HEK293 (cell line): ENCODE measurements around the gene DNAJC4.
A peak's percentile ranks its signal among the peaks of the same experiment; 100 is the strongest.

Experiments
- BCL11A ChIP-seq: fragments of 450-650 bp; formaldehyde crosslinking; IDR thresholded peaks from 2 replicates; pipeline ENCODE4 v1.5.1; 2016; ENCODE audit warnings: low read depth, missing biosample characterization, missing genetic modification characterization
- KLF1 ChIP-seq: fragments of 450-650 bp; formaldehyde crosslinking; IDR thresholded peaks from 2 replicates; pipeline ENCODE4 v1.5.1; 2016; ENCODE audit warnings: missing biosample characterization, missing genetic modification characterization
- REPIN1 ChIP-seq: fragments of 450-650 bp; formaldehyde crosslinking; IDR thresholded peaks from 2 replicates; pipeline ENCODE4 v1.5.1; 2017; ENCODE audit warnings: missing biosample characterization, missing genetic modification characterization, low read depth
- YY2 ChIP-seq: fragments of 450-650 bp; formaldehyde crosslinking; IDR thresholded peaks from 2 replicates; pipeline ENCODE4 v1.5.1; 2016; ENCODE audit warnings: missing biosample characterization, missing genetic modification characterization
- ZNF10 ChIP-seq: fragments of 450-650 bp; formaldehyde crosslinking; IDR thresholded peaks from 2 replicates; pipeline ENCODE4 v1.5.1; 2017; ENCODE audit warnings: missing biosample characterization, missing genetic modification characterization
- ZNF140 ChIP-seq: fragments of 450-650 bp; formaldehyde crosslinking; IDR thresholded peaks from 2 replicates; pipeline ENCODE4 v1.5.1; 2016; ENCODE audit warnings: missing biosample characterization, missing genetic modification characterization
- ZNF169 ChIP-seq: fragments of 450-650 bp; formaldehyde crosslinking; IDR thresholded peaks from 2 replicates; pipeline ENCODE4 v1.5.1; 2016; ENCODE audit warnings: missing biosample characterization, missing genetic modification characterization
- ZNF223 ChIP-seq: fragments of 450-650 bp; formaldehyde crosslinking; IDR thresholded peaks from 2 replicates; pipeline ENCODE4 v1.5.1; 2016; ENCODE audit warnings: missing biosample characterization, missing genetic modification characterization
- ZNF23 ChIP-seq: fragments of 450-650 bp; formaldehyde crosslinking; IDR thresholded peaks from 2 replicates; pipeline ENCODE4 v1.5.1; 2016; ENCODE audit warnings: missing biosample characterization, missing genetic modification characterization, borderline replicate concordance
- ZNF24 ChIP-seq: fragments of 450-650 bp; formaldehyde crosslinking; IDR thresholded peaks from 2 replicates; pipeline ENCODE4 v1.5.1; 2016; ENCODE audit warnings: missing biosample characterization, missing genetic modification characterization
- ZNF248 ChIP-seq: fragments of 450-650 bp; formaldehyde crosslinking; IDR thresholded peaks from 2 replicates; pipeline ENCODE4 v1.5.1; 2017; ENCODE audit warnings: missing biosample characterization, missing genetic modification characterization
- ZNF354C ChIP-seq: fragments of 450-650 bp; formaldehyde crosslinking; IDR thresholded peaks from 2 replicates; pipeline ENCODE4 v1.5.1; 2016; ENCODE audit warnings: missing biosample characterization, missing genetic modification characterization, low read depth, borderline replicate concordance
- ZNF501 ChIP-seq: fragments of 450-650 bp; formaldehyde crosslinking; IDR thresholded peaks from 2 replicates; pipeline ENCODE4 v1.5.1; 2016; ENCODE audit warnings: missing biosample characterization, missing genetic modification characterization
- ZNF510 ChIP-seq: fragments of 450-650 bp; formaldehyde crosslinking; IDR thresholded peaks from 2 replicates; pipeline ENCODE4 v1.5.1; 2018; ENCODE audit warnings: mild to moderate bottlenecking, missing genetic modification characterization, missing biosample characterization; ENCODE audit not compliant: insufficient replicate concordance
- ZNF561 ChIP-seq: fragments of 450-650 bp; IDR thresholded peaks from 2 replicates; pipeline ENCODE4 v1.5.1; 2018; ENCODE audit warnings: missing biosample characterization, missing genetic modification characterization, borderline replicate concordance
- ZNF571 ChIP-seq: fragments of 450-650 bp; formaldehyde crosslinking; IDR thresholded peaks from 2 replicates; pipeline ENCODE4 v1.5.0; 2017; ENCODE audit warnings: missing biosample characterization, missing genetic modification characterization
- ZNF610 ChIP-seq: fragments of 450-650 bp; formaldehyde crosslinking; IDR thresholded peaks from 2 replicates; pipeline ENCODE4 v1.5.1; 2016; ENCODE audit warnings: missing biosample characterization, missing genetic modification characterization, borderline replicate concordance
- ZNF629 ChIP-seq: fragments of 450-650 bp; formaldehyde crosslinking; IDR thresholded peaks from 2 replicates; pipeline ENCODE4 v1.5.1; 2017; ENCODE audit warnings: missing biosample characterization, missing genetic modification characterization
- ZNF776 ChIP-seq: fragments of 450-650 bp; formaldehyde crosslinking; IDR thresholded peaks from 2 replicates; pipeline ENCODE4 v1.5.0; 2017; ENCODE audit warnings: missing biosample characterization, missing genetic modification characterization, borderline replicate concordance
- ZNF777 ChIP-seq: fragments of 450-650 bp; formaldehyde crosslinking; IDR thresholded peaks from 2 replicates; pipeline ENCODE4 v1.5.1; 2017; ENCODE audit warnings: missing biosample characterization, missing genetic modification characterization, borderline replicate concordance
- ZNF792 ChIP-seq: fragments of 450-650 bp; formaldehyde crosslinking; IDR thresholded peaks from 2 replicates; pipeline ENCODE4 v1.5.1; 2016; ENCODE audit warnings: missing biosample characterization, missing genetic modification characterization
- TF ChIP-seq, protein P1 (sequence below): fragments of 450-650 bp; formaldehyde crosslinking; IDR thresholded peaks from 2 replicates; pipeline ENCODE4 v1.5.1; 2016; ENCODE audit warnings: missing biosample characterization, missing genetic modification characterization, borderline replicate concordance
- TF ChIP-seq, protein P2 (sequence below): fragments of 450-650 bp; IDR thresholded peaks from 2 replicates; pipeline ENCODE4 v1.5.1; 2018; ENCODE audit warnings: missing biosample characterization, missing genetic modification characterization
- TF ChIP-seq, protein P3 (sequence below): fragments of 450-650 bp; formaldehyde crosslinking; IDR thresholded peaks from 2 replicates; pipeline ENCODE4 v1.5.1; 2016; ENCODE audit warnings: missing biosample characterization, missing genetic modification characterization, low read depth
- TF ChIP-seq, protein P4 (sequence below): fragments of 450-650 bp; formaldehyde crosslinking; IDR thresholded peaks from 2 replicates; pipeline ENCODE4 v1.5.1; 2016; ENCODE audit warnings: missing biosample characterization, missing genetic modification characterization
- TF ChIP-seq, protein P5 (sequence below): fragments of 450-650 bp; formaldehyde crosslinking; IDR thresholded peaks from 2 replicates; pipeline ENCODE4 v1.5.0; 2017; ENCODE audit warnings: missing biosample characterization, missing genetic modification characterization, borderline replicate concordance
- TF ChIP-seq, protein P6 (sequence below): fragments of 450-650 bp; formaldehyde crosslinking; IDR thresholded peaks from 2 replicates; pipeline ENCODE4 v1.5.1; 2017; ENCODE audit warnings: missing biosample characterization, missing genetic modification characterization

DNAJC4 gene

DNA sequence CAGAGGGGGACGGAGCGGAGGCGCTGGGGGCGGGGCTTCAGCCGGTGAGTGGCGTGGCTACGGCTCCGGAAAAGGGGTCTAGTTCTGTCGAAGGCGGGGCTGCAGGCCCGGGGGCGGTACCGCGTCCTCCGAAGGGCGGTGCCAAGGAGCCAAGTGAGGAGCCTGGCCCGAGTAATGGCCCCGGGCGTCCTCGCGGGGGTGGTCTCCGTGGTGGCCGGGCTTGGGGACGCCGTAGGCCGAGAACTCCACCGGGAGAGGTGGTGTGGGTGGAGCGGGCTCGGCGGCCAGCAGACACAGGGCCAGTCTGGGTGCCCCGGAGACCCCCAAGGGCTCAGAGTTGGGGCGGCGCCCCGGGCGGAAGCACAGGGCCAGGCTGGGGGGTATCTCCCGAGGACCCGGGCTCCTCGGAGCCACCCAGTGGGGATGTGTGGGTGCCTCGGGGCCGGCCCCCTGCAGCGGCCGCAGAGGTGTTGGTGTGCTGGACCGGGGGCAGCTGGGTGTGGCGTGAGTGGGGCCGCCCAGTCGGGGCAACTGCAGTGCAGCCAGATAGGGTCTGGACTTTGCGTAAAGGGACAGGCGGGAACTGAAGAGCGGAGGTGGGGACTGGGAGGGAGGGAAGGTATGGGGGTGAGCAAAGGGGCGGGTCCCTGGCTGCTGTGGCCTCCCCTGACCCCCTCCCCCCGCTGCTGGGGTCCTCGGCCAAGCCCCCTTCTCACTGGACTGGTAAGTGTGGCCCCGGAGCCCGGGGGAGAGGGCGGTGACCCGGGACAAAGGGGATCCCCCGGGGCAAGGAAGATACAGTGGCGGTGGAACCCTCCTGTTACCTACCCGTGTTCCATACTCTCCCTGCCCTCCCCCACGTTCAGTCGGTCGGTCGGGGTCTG is 11.4 kb downstream of the DNAJC4 start (continued):
- TF ChIP-seq, protein P1, sequence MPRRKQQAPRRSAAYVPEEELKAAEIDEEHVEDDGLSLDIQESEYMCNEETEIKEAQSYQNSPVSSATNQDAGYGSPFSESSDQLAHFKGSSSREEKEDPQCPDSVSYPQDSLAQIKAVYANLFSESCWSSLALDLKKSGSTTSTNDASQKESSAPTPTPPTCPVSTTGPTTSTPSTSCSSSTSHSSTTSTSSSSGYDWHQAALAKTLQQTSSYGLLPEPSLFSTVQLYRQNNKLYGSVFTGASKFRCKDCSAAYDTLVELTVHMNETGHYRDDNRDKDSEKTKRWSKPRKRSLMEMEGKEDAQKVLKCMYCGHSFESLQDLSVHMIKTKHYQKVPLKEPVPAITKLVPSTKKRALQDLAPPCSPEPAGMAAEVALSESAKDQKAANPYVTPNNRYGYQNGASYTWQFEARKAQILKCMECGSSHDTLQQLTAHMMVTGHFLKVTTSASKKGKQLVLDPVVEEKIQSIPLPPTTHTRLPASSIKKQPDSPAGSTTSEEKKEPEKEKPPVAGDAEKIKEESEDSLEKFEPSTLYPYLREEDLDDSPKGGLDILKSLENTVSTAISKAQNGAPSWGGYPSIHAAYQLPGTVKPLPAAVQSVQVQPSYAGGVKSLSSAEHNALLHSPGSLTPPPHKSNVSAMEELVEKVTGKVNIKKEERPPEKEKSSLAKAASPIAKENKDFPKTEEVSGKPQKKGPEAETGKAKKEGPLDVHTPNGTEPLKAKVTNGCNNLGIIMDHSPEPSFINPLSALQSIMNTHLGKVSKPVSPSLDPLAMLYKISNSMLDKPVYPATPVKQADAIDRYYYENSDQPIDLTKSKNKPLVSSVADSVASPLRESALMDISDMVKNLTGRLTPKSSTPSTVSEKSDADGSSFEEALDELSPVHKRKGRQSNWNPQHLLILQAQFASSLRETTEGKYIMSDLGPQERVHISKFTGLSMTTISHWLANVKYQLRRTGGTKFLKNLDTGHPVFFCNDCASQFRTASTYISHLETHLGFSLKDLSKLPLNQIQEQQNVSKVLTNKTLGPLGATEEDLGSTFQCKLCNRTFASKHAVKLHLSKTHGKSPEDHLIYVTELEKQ (tag by site-specific recombination), result no peak
- TF ChIP-seq ZNF140 (tag by site-specific recombination), result no peak
- TF ChIP-seq ZNF23 (tag by site-specific recombination), result no peak
- no peak for TF ChIP-seq ZNF777
- TF ChIP-seq ZNF10 (tag by site-specific recombination), result no peak
- TF ChIP-seq ZNF776 (tag by site-specific recombination), result no peak
- TF ChIP-seq ZNF248, result no peak
- no peak for TF ChIP-seq ZNF571
- TF ChIP-seq, protein P2, sequence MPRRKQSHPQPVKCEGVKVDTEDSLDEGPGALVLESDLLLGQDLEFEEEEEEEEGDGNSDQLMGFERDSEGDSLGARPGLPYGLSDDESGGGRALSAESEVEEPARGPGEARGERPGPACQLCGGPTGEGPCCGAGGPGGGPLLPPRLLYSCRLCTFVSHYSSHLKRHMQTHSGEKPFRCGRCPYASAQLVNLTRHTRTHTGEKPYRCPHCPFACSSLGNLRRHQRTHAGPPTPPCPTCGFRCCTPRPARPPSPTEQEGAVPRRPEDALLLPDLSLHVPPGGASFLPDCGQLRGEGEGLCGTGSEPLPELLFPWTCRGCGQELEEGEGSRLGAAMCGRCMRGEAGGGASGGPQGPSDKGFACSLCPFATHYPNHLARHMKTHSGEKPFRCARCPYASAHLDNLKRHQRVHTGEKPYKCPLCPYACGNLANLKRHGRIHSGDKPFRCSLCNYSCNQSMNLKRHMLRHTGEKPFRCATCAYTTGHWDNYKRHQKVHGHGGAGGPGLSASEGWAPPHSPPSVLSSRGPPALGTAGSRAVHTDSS, result no peak
- TF ChIP-seq ZNF169, result no peak
- no peak for TF ChIP-seq REPIN1 (tag by site-specific recombination)
- TF ChIP-seq, protein P3, sequence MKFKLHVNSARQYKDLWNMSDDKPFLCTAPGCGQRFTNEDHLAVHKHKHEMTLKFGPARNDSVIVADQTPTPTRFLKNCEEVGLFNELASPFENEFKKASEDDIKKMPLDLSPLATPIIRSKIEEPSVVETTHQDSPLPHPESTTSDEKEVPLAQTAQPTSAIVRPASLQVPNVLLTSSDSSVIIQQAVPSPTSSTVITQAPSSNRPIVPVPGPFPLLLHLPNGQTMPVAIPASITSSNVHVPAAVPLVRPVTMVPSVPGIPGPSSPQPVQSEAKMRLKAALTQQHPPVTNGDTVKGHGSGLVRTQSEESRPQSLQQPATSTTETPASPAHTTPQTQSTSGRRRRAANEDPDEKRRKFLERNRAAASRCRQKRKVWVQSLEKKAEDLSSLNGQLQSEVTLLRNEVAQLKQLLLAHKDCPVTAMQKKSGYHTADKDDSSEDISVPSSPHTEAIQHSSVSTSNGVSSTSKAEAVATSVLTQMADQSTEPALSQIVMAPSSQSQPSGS (tag by site-specific recombination), result no peak
- TF ChIP-seq ZNF24 (tag by site-specific recombination), result no peak
- peak; percentile 15; the same call in 1 of the 2 replicates for TF ChIP-seq ZNF610 (tag by site-specific recombination)
- TF ChIP-seq YY2 (tag by site-specific recombination), result no peak
- TF ChIP-seq ZNF510 (tag by site-specific recombination), result no peak
- no peak for TF ChIP-seq ZNF501 (tag by site-specific recombination)
- TF ChIP-seq, protein P4, sequence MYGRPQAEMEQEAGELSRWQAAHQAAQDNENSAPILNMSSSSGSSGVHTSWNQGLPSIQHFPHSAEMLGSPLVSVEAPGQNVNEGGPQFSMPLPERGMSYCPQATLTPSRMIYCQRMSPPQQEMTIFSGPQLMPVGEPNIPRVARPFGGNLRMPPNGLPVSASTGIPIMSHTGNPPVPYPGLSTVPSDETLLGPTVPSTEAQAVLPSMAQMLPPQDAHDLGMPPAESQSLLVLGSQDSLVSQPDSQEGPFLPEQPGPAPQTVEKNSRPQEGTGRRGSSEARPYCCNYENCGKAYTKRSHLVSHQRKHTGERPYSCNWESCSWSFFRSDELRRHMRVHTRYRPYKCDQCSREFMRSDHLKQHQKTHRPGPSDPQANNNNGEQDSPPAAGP (tag by site-specific recombination), result peak; percentile 22; the same call in 1 of the 2 replicates
- no peak for TF ChIP-seq ZNF792
- TF ChIP-seq KLF1 (tag by site-specific recombination), result no peak; the same call in 1 of the 2 replicates
- TF ChIP-seq ZNF561 (tag by site-specific recombination), result no peak; the same call in 1 of the 2 replicates
- no peak for TF ChIP-seq BCL11A (tag by site-specific recombination)
- no peak for TF ChIP-seq ZNF223 (tag by site-specific recombination)
- TF ChIP-seq, protein P5, sequence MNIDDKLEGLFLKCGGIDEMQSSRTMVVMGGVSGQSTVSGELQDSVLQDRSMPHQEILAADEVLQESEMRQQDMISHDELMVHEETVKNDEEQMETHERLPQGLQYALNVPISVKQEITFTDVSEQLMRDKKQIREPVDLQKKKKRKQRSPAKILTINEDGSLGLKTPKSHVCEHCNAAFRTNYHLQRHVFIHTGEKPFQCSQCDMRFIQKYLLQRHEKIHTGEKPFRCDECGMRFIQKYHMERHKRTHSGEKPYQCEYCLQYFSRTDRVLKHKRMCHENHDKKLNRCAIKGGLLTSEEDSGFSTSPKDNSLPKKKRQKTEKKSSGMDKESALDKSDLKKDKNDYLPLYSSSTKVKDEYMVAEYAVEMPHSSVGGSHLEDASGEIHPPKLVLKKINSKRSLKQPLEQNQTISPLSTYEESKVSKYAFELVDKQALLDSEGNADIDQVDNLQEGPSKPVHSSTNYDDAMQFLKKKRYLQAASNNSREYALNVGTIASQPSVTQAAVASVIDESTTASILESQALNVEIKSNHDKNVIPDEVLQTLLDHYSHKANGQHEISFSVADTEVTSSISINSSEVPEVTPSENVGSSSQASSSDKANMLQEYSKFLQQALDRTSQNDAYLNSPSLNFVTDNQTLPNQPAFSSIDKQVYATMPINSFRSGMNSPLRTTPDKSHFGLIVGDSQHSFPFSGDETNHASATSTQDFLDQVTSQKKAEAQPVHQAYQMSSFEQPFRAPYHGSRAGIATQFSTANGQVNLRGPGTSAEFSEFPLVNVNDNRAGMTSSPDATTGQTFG, result no peak
- no peak for TF ChIP-seq ZNF354C
- TF ChIP-seq, protein P6, sequence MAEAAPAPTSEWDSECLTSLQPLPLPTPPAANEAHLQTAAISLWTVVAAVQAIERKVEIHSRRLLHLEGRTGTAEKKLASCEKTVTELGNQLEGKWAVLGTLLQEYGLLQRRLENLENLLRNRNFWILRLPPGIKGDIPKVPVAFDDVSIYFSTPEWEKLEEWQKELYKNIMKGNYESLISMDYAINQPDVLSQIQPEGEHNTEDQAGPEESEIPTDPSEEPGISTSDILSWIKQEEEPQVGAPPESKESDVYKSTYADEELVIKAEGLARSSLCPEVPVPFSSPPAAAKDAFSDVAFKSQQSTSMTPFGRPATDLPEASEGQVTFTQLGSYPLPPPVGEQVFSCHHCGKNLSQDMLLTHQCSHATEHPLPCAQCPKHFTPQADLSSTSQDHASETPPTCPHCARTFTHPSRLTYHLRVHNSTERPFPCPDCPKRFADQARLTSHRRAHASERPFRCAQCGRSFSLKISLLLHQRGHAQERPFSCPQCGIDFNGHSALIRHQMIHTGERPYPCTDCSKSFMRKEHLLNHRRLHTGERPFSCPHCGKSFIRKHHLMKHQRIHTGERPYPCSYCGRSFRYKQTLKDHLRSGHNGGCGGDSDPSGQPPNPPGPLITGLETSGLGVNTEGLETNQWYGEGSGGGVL, result 0 out of 2 replicates have a peak, but pooled peaks have one; percentile 58
- no peak for TF ChIP-seq ZNF629 (tag by site-specific recombination)
